IMR-90 (cell line): ENCODE data around the gene PCDHA8. TPM values are rescaled to one million over a fixed set of nuclear protein-coding genes. Genes with fewer than 3 reads are reported as not detected.

ENCODE experiments used
- polyA plus RNA-seq, 3 experiments: library from polyadenylated mRNA; depleted of rRNA; stranded (reverse); fragments of >200 nt; gene quantifications; 2 replicates each; pipeline ENCODE4 v1.2.3, GENCODE V29; 2012; ENCODE audit warnings: low replicate concordance in 1 of 3
- total RNA-seq: library from RNA; depleted of rRNA; stranded (reverse); fragments of >200 nt; gene quantifications from 2 replicates; pipeline ENCODE4 v1.2.3, GENCODE V29; 2012; rRNA removed

Gene PCDHA8
- total and polyA plus RNA-seq, 2 of the 4 experiments (the other 2 are of a cell fraction): under 0.01 to 0.02 TPM

Other genes with a start within 250 kb of the PCDHA8 start
- 0.18 TPM in 1 of 2 replicates, not detected in the other for gene CD14, start 208.0 kb upstream of the PCDHA8 start, total RNA-seq
- 0.17 and 0.19 TPM in 2 replicates for gene CD14, start 208.0 kb upstream of the PCDHA8 start, polyA plus RNA-seq (2012; rRNA removed)
- 4.2 and 6.6 TPM in 2 replicates for gene TMCO6, start 201.7 kb upstream of the PCDHA8 start, total RNA-seq
- 7.2 and 10.6 TPM in 2 replicates for gene TMCO6, start 201.7 kb upstream of the PCDHA8 start, polyA plus RNA-seq (2012; rRNA removed)
- 20.4 and 30.0 TPM in 2 replicates for gene NDUFA2, start 193.6 kb upstream of the PCDHA8 start, total RNA-seq
- gene NDUFA2, start 193.6 kb upstream of the PCDHA8 start, polyA plus RNA-seq (2012; rRNA removed): 104 and 131 TPM in 2 replicates
- gene IK, start 193.4 kb upstream of the PCDHA8 start, total RNA-seq: 137 and 143 TPM in 2 replicates
- gene IK, start 193.4 kb upstream of the PCDHA8 start, polyA plus RNA-seq (2012; rRNA removed): 99.8 and 105 TPM in 2 replicates
- gene WDR55, start 176.3 kb upstream of the PCDHA8 start, total RNA-seq: 19.2 and 20.4 TPM in 2 replicates
- 18.0 and 19.0 TPM in 2 replicates for gene WDR55, start 176.3 kb upstream of the PCDHA8 start, polyA plus RNA-seq (2012; rRNA removed)
- gene DND1, start 167.6 kb upstream of the PCDHA8 start, total RNA-seq: under 0.01 TPM in 2 replicates
- gene DND1, start 167.6 kb upstream of the PCDHA8 start, polyA plus RNA-seq (2012; rRNA removed): 0.63 and 0.67 TPM in 2 replicates
- 134 and 141 TPM in 2 replicates for gene HARS1, start 149.8 kb upstream of the PCDHA8 start, total RNA-seq
- 89.3 and 97.6 TPM in 2 replicates for gene HARS1, start 149.8 kb upstream of the PCDHA8 start, polyA plus RNA-seq (2012; rRNA removed)
- gene HARS2, start 149.7 kb upstream of the PCDHA8 start, total RNA-seq: 30.1 and 36.9 TPM in 2 replicates
- gene HARS2, start 149.7 kb upstream of the PCDHA8 start, polyA plus RNA-seq (2012; rRNA removed): 26.5 and 33.0 TPM in 2 replicates
- gene ZMAT2, start 140.7 kb upstream of the PCDHA8 start, total RNA-seq: 16.3 and 44.7 TPM in 2 replicates
- gene ZMAT2, start 140.7 kb upstream of the PCDHA8 start, polyA plus RNA-seq (2012; rRNA removed): 32.2 and 41.2 TPM in 2 replicates
- gene PCDHA1, start 55.0 kb upstream of the PCDHA8 start, total RNA-seq: under 0.01 TPM in 1 of 2 replicates, not detected in the other
- 0.05 and 0.07 TPM in 2 replicates for gene PCDHA1, start 55.0 kb upstream of the PCDHA8 start, polyA plus RNA-seq (2012; rRNA removed)
- not detected in 2 replicates for gene PCDHA2, start 46.3 kb upstream of the PCDHA8 start, total RNA-seq
- not detected in 2 replicates for gene PCDHA2, start 46.3 kb upstream of the PCDHA8 start, polyA plus RNA-seq (2012; rRNA removed)
- under 0.01 TPM in 2 replicates for gene PCDHA3, start 40.1 kb upstream of the PCDHA8 start, total RNA-seq
- gene PCDHA3, start 40.1 kb upstream of the PCDHA8 start, polyA plus RNA-seq (2012; rRNA removed): 0.03 and 0.06 TPM in 2 replicates
- under 0.01 and 0.28 TPM in 2 replicates for gene PCDHA4, start 34.1 kb upstream of the PCDHA8 start, total RNA-seq
- gene PCDHA4, start 34.1 kb upstream of the PCDHA8 start, polyA plus RNA-seq (2012; rRNA removed): 0.02 TPM in 1 of 2 replicates, not detected in the other
- not detected in 2 replicates for gene PCDHA5, start 19.6 kb upstream of the PCDHA8 start, total RNA-seq
- gene PCDHA5, start 19.6 kb upstream of the PCDHA8 start, polyA plus RNA-seq (2012; rRNA removed): not detected in 2 replicates
- under 0.01 TPM in 1 of 2 replicates, not detected in the other for gene PCDHA6, start 13.2 kb upstream of the PCDHA8 start, total RNA-seq
- gene PCDHA6, start 13.2 kb upstream of the PCDHA8 start, polyA plus RNA-seq (2012; rRNA removed): 0.03 TPM in 1 of 2 replicates, not detected in the other
- under 0.01 and 0.18 TPM in 2 replicates for gene PCDHA7, start 6.9 kb upstream of the PCDHA8 start, total RNA-seq
- gene PCDHA7, start 6.9 kb upstream of the PCDHA8 start, polyA plus RNA-seq (2012; rRNA removed): 0.10 and 0.16 TPM in 2 replicates
- gene PCDHA9, start 7.2 kb downstream of the PCDHA8 start, total RNA-seq: under 0.01 TPM in 2 replicates
- gene PCDHA9, start 7.2 kb downstream of the PCDHA8 start, polyA plus RNA-seq (2012; rRNA removed): not detected in 2 replicates
- gene PCDHA10, start 14.7 kb downstream of the PCDHA8 start, total RNA-seq: under 0.01 TPM in 2 replicates
- 0.02 TPM in 1 of 2 replicates, not detected in the other for gene PCDHA10, start 14.7 kb downstream of the PCDHA8 start, polyA plus RNA-seq (2012; rRNA removed)
- gene PCDHA11, start 27.8 kb downstream of the PCDHA8 start, total RNA-seq: under 0.01 TPM in 1 of 2 replicates, not detected in the other
- not detected in 2 replicates for gene PCDHA11, start 27.8 kb downstream of the PCDHA8 start, polyA plus RNA-seq (2012; rRNA removed)
- gene PCDHA12, start 34.1 kb downstream of the PCDHA8 start, total RNA-seq: not detected in 2 replicates
- 0.03 TPM in 1 of 2 replicates, not detected in the other for gene PCDHA12, start 34.1 kb downstream of the PCDHA8 start, polyA plus RNA-seq (2012; rRNA removed)
- gene PCDHA13, start 40.9 kb downstream of the PCDHA8 start, total RNA-seq: not detected in 2 replicates
- not detected in 2 replicates for gene PCDHA13, start 40.9 kb downstream of the PCDHA8 start, polyA plus RNA-seq (2012; rRNA removed)
- gene PCDHAC1, start 85.1 kb downstream of the PCDHA8 start, total RNA-seq: under 0.01 TPM in 1 of 2 replicates, not detected in the other
- gene PCDHAC1, start 85.1 kb downstream of the PCDHA8 start, polyA plus RNA-seq (2012; rRNA removed): not detected in 2 replicates
- not detected in 2 replicates for gene PCDHAC2, start 125.3 kb downstream of the PCDHA8 start, total RNA-seq
- not detected in 2 replicates for gene PCDHAC2, start 125.3 kb downstream of the PCDHA8 start, polyA plus RNA-seq (2012; rRNA removed)
- not detected in 2 replicates for gene PCDHB1, start 210.2 kb downstream of the PCDHA8 start, total RNA-seq
- gene PCDHB1, start 210.2 kb downstream of the PCDHA8 start, polyA plus RNA-seq (2012; rRNA removed): not detected in 2 replicates